OCI-M2 (cell line): ENCODE results near the gene HOXA9.

ENCODE experiments used
- DNase-seq: peaks from one replicate; lab custom pipeline; 2025; ENCODE audit not compliant: unreplicated experiment; lab: John Stamatoyannopoulos, UW

The HOXA9 gene

GRCh38 chr7:27115221-27116026 is 49.9 kb downstream of the HOXA9 start:
- no peak for DNase-seq

GRCh38 chr7:27114881-27115220 is 50.5 kb downstream of the HOXA9 start:
- DNase-seq, result no peak

- no peak for DNase-seq
These were observed 51.2 kb downstream of the HOXA9 start for GRCh38 chr7:27113991-27114769.

GRCh38 chr7:27112955-27113949 is 52.1 kb downstream of the HOXA9 start:
- DNase-seq, result no peak
